ENCODE results near the gene NTRK3. TPM values are rescaled to one million over a fixed set of nuclear protein-coding genes. Genes with fewer than 3 reads are reported as not detected.

The NTRK3 gene
- polyA plus RNA-seq, result not detected in 3 replicates
- not detected for polyA plus RNA-seq (2011; ENCODE audit: low read depth)
- polyA plus RNA-seq (2011; cell fraction: cytosol; rRNA removed), result not detected in 2 replicates
- not detected in 2 replicates for polyA plus RNA-seq (2011; cell fraction: nucleus; rRNA removed)
- not detected in 2 replicates for polyA plus RNA-seq (2012; ENCODE audit: low replicate concordance)
- polyA minus RNA-seq, result not detected in 3 replicates
- not detected for polyA minus RNA-seq (2011; cell fraction: cytosol; rRNA and poly(A)+ RNA removed)
- polyA minus RNA-seq (2011; cell fraction: nucleus; rRNA and poly(A)+ RNA removed), result not detected in 2 replicates

DNA sequence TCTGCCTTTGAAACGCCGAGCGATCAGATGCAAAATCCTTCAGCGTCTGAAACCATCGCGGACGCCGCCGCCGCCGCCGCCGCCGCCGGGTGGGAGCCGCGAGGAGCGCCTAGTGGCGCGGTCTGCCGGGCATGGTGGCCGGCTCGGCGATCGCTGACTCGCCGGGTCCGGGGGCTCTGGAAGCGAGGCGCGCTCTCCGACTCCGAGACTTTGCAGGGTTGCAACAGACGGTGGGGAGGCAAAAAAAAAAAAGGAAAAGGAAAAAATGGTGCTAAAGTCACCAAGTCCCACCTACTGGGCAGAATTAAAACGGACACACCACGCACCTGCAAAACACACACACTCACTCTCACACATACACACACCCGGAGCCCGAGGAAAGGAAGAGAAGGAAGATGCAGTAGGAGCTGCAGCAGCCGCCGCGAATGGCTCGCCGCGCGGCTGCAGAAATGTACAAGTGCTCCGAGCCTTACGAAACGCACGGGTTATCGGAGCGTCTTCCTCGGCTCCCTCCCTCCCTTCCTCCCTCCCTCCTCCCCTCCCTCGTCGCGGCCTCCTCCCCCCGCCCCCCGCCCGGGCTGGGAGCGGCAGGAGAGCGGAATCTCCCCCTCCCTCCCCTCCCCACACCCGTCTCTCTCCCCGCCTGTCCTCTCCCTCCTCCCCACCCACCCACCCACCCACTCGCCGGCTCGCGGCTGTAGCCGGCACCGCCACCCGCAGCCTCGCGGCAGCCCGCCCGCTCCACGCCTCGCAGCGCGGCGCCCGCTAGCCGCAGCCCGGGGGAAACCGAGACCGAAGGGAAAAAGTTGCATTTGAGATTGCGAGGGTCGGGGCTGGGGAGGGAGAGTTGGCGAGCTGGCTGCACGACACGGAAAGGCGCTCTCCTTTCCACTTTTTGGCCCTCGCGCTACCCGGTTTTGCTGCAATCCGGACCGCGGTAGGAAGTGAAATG is at the start of gene NTRK3:
TSS of gene NTRK3 (minus strand) at position 461 of the 952 bp plus-strand sequence. CDS start 586 bp downstream, outside the sequence.
- H2AFZ ChIP-seq (ENCODE audit: control insufficient read depth, low read length), result no peak within 1 kb of the TSS

GRCh38 chr15:88303395-88303794 is 46.9 kb upstream of the NTRK3 start:
- no peaks in the 10 kb centered on the region for H3K9me1 ChIP-seq (ENCODE audit: control insufficient read depth, extremely low read depth, insufficient read depth, low read length)
- H3K36me3 ChIP-seq (ENCODE audit: control insufficient read depth in 2 of 2, extremely low read depth in 1 of 2, insufficient read depth in 2 of 2, low read length in 2 of 2), result no peaks in the 10 kb centered on the region
- no peak overlapping the region for H3K4me2 ChIP-seq (ENCODE audit: control insufficient read depth, extremely low read depth, insufficient read depth, low read depth, low read length)
- H4K20me1 ChIP-seq (ENCODE audit: control insufficient read depth, extremely low read depth, insufficient read depth, low read length), result no peaks in the 10 kb centered on the region
- TF ChIP-seq CTCF (optimal IDR thresholded peaks at IDR 0.05 in 1 of 3, IDR thresholded peaks at IDR 0.05 in 1 of 3, conservative IDR thresholded peaks at IDR 0.05 in 1 of 3; ENCODE audit: extremely low read depth in 1 of 3, insufficient read depth in 2 of 3, low read length in 3 of 3) (no peak), EZH2 (IDR thresholded peaks at IDR 0.05; ENCODE audit: low read length) (no peak)
- no peak overlapping the region for H3K4me3 ChIP-seq (ENCODE audit: control insufficient read depth in 2 of 3, extremely low read depth in 1 of 3, insufficient read depth in 2 of 3, low read depth in 1 of 3, low read length in 3 of 3)
- H3K9me3 ChIP-seq (ENCODE audit: control insufficient read depth, low read depth, low read length), result no peaks in the 10 kb centered on the region
- dilution Hi-C loops (cut with MboI; ENCODE audit: extremely low pct_ligation_motif_present, low sequenced_read_pairs), result no loop called here
- no peak overlapping the region for H2AFZ ChIP-seq (ENCODE audit: control insufficient read depth, low read length)
- DNase-seq (ENCODE audit: low read depth, low spot score), result no peak
- no peaks in the 10 kb centered on the region for H3K79me2 ChIP-seq (ENCODE audit: control insufficient read depth, insufficient read depth, low read length)
- H3K9ac ChIP-seq (ENCODE audit: control insufficient read depth, extremely low read depth, insufficient read depth, low read length), result no peak overlapping the region
- H3K27me3 ChIP-seq (ENCODE audit: control insufficient read depth, extremely low read depth, insufficient read depth, low read length), result no peaks in the 10 kb centered on the region
- no peak for FAIRE-seq
- H3K4me1 ChIP-seq (ENCODE audit: control insufficient read depth, extremely low read depth, insufficient read depth, low read length), result no peaks in the 10 kb centered on the region
- H3K27ac ChIP-seq (ENCODE audit: control insufficient read depth, insufficient read depth, low read length), result no peak overlapping the region

More for the DNA sequence above, at the start of gene NTRK3:
- H3K27ac ChIP-seq (ENCODE audit: control insufficient read depth, insufficient read depth, low read length), result no peak within 1 kb of the TSS
- H3K9ac ChIP-seq (ENCODE audit: control insufficient read depth, extremely low read depth, insufficient read depth, low read length), result no peak within 1 kb of the TSS
- H3K4me3 ChIP-seq (ENCODE audit: control insufficient read depth in 2 of 3, extremely low read depth in 1 of 3, insufficient read depth in 2 of 3, low read depth in 1 of 3, low read length in 3 of 3), result peak within 1 kb of the TSS in 1 of 3 experiments; percentile 42
- H3K4me1 ChIP-seq (ENCODE audit: control insufficient read depth, extremely low read depth, insufficient read depth, low read length), result no peaks in the 10 kb centered on the region
- H3K27me3 ChIP-seq (ENCODE audit: control insufficient read depth, extremely low read depth, insufficient read depth, low read length), result peaks cover 51% of the 10 kb centered on the region
- DNase-seq (ENCODE audit: low read depth, low spot score), result no peak
- no peaks in the 10 kb centered on the region for H3K9me3 ChIP-seq (ENCODE audit: control insufficient read depth, low read depth, low read length)
- no peak for FAIRE-seq
- no peaks in the 10 kb centered on the region for H3K36me3 ChIP-seq (ENCODE audit: control insufficient read depth in 2 of 2, extremely low read depth in 1 of 2, insufficient read depth in 2 of 2, low read length in 2 of 2)
- dilution Hi-C loops (cut with MboI; ENCODE audit: extremely low pct_ligation_motif_present, low sequenced_read_pairs), result no loop called here
- no peaks in the 10 kb centered on the region for H3K79me2 ChIP-seq (ENCODE audit: control insufficient read depth, insufficient read depth, low read length)
- H3K4me2 ChIP-seq (ENCODE audit: control insufficient read depth, extremely low read depth, insufficient read depth, low read depth, low read length), result peak within 1 kb of the TSS; percentile 54
- TF ChIP-seq EZH2 (IDR thresholded peaks at IDR 0.05; ENCODE audit: low read length) (peak; percentile 85), CTCF (optimal IDR thresholded peaks at IDR 0.05 in 1 of 3, IDR thresholded peaks at IDR 0.05 in 1 of 3, conservative IDR thresholded peaks at IDR 0.05 in 1 of 3; ENCODE audit: extremely low read depth in 1 of 3, insufficient read depth in 2 of 3, low read length in 3 of 3) (no peak)
- no peaks in the 10 kb centered on the region for H4K20me1 ChIP-seq (ENCODE audit: control insufficient read depth, extremely low read depth, insufficient read depth, low read length)
- no peaks in the 10 kb centered on the region for H3K9me1 ChIP-seq (ENCODE audit: control insufficient read depth, extremely low read depth, insufficient read depth, low read length)
